Sigmoid colon (tissue), 7 donors: ENCODE measurements around the gene GPC6. TPM values are rescaled to one million over a fixed set of nuclear protein-coding genes. Genes with fewer than 3 reads are reported as not detected.
A peak's percentile ranks its signal among the peaks of the same experiment; 100 is the strongest.

Source experiments
- DNase-seq: peaks from one replicate; pipeline ENCODE4 v3.0.0-alpha.2; 2019
- H3K27ac ChIP-seq, 4 donors: fragments of 200-600 bp; sonication (generic); one replicate each; pipeline ENCODE4 v1.5.1; 2016 to 2019; ENCODE audit warnings: mild to moderate bottlenecking in 1 of 4
- H3K27me3 ChIP-seq, 3 donors: fragments of 200-600 bp; sonication (generic); one replicate each; pipeline ENCODE4 v1.5.1; 2019; ENCODE audit warnings: mild to moderate bottlenecking in 1 of 3
- H3K36me3 ChIP-seq, 4 donors: fragments of 200-600 bp; sonication (generic); one replicate each; pipeline ENCODE4 v1.5.1; 2016 to 2019
- H3K4me1 ChIP-seq, 4 donors: fragments of 200-600 bp; sonication (generic); one replicate each; pipeline ENCODE4 v1.5.1; 2017 to 2019
- H3K4me3 ChIP-seq, 4 donors: fragments of 200-600 bp; sonication (generic); one replicate each; pipeline ENCODE4 v1.5.1; 2017 to 2019; ENCODE audit warnings: mild to moderate bottlenecking in 2 of 4, moderate library complexity in 1 of 4
- H3K9me3 ChIP-seq, 4 donors: fragments of 200-600 bp in 3 of 4; sonication (generic) in 3 of 4; one replicate each; pipeline versions ENCODE4 v1.5.1 to v1.6.1; 2013 to 2019
- EP300 ChIP-seq, 4 donors: sonication (generic); formaldehyde crosslinking; IDR thresholded peaks; one replicate each; pipeline ENCODE4 v1.6.1; 2017; ENCODE audit warnings: antibody characterized with exemption in 4 of 4
- POLR2A ChIP-seq, 2 donors: fragments of 450-650 bp; IDR thresholded peaks; one replicate each; pipeline ENCODE4 v1.6.1; 2016; ENCODE audit warnings: antibody characterized with exemption in 2 of 2, mild to moderate bottlenecking in 2 of 2, moderate library complexity in 2 of 2
- POLR2AphosphoS5 ChIP-seq, 4 donors: sonication (generic); formaldehyde crosslinking; IDR thresholded peaks; one replicate each; pipeline ENCODE4 v1.6.1; 2017; ENCODE audit warnings: antibody characterized with exemption in 4 of 4
- WGBS, 2 donors: extraction: QIAGEN DNeasy Blood & Tissue Kit; methylation state at CpG; one replicate each; pipeline ENCODE4 v1.1.7; 2013; 5-methylcytosine and 5-hydroxymethylcytosine counted together
- intact Hi-C: fragments of 100-400 bp; cut with DNase I; formaldehyde crosslinking; loops from one replicate; pipeline ENCODE4 v1.15.1; 2023
- polyA plus RNA-seq, 3 donors: library from polyadenylated mRNA; stranded (reverse); fragments of 200-250 nt; gene quantifications; one replicate each; pipeline ENCODE4 v1.2.3, GENCODE V29; 2013
- total RNA-seq, 4 donors: library from RNA; depleted of rRNA; stranded (reverse); fragments of >200 nt; gene quantifications; one replicate each; pipeline ENCODE4 v1.1.0, GENCODE V29; 2016
- TF ChIP-seq, protein P1 (sequence below), 4 experiments: fragments of 450-650 bp in 3 of 4; fragments of 200-600 bp in 1 of 4; IDR thresholded peaks; one replicate each; pipeline ENCODE4 v1.5.1; 2016 to 2019; ENCODE audit warnings: antibody characterized with exemption in 4 of 4, mild to moderate bottlenecking in 3 of 4, moderate library complexity in 2 of 4
- donor health status: healthy with polysubstance abuse.
- donor health status: Bipolar disorder and iron deficiency.
- donor health status: healthy.

The GPC6 gene
- total and polyA plus RNA-seq, 7 donors = 0.23 to 27.5 (median 14.4) TPM

DNA sequence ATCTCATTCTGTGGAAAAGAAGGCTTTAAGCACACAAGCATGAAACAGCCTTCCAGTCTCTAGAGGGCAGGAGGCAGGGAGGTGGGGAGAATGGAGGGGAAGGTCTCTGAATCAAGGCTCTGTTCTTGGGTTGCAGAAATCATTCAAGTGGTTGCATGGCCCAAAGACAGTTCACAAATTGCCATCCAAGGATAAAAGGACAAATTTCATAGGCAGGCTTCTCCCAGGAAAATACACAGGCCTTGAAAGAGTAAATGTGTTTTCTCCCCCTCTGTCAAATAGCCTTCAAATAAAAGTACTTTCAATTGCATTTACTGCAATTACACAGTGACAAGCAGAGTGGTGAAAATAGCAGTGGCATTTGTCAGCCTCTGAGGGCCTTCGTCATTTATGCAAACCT is 802.0 kb downstream of the GPC6 start:
- intact Hi-C loops = no loop called here
- no peak for DNase-seq
- Histone ChIP-seq H3K4me3 (no peak overlapping the region), H3K36me3 (no peaks in the 10 kb centered on the region), H3K27me3 (no peaks in the 10 kb centered on the region), H3K9me3 (no peaks in the 10 kb centered on the region), H3K4me1 (peaks cover 0 to 20% (median 16%) of the 10 kb centered on the region in 4 donors), H3K27ac (no peak overlapping the region)
- 88 to 90% methylated on average over 1 of the region's 1 CpG for WGBS, 2 donors
- no peak for TF ChIP-seq POLR2A (IDR thresholded peaks at IDR 0.05)
- TF ChIP-seq, protein P1, sequence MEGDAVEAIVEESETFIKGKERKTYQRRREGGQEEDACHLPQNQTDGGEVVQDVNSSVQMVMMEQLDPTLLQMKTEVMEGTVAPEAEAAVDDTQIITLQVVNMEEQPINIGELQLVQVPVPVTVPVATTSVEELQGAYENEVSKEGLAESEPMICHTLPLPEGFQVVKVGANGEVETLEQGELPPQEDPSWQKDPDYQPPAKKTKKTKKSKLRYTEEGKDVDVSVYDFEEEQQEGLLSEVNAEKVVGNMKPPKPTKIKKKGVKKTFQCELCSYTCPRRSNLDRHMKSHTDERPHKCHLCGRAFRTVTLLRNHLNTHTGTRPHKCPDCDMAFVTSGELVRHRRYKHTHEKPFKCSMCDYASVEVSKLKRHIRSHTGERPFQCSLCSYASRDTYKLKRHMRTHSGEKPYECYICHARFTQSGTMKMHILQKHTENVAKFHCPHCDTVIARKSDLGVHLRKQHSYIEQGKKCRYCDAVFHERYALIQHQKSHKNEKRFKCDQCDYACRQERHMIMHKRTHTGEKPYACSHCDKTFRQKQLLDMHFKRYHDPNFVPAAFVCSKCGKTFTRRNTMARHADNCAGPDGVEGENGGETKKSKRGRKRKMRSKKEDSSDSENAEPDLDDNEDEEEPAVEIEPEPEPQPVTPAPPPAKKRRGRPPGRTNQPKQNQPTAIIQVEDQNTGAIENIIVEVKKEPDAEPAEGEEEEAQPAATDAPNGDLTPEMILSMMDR (IDR thresholded peaks at IDR 0.05) = no peak
- no peak for TF ChIP-seq EP300 (IDR thresholded peaks at IDR 0.05)
- TF ChIP-seq POLR2AphosphoS5 (IDR thresholded peaks at IDR 0.05) = no peak

DNA sequence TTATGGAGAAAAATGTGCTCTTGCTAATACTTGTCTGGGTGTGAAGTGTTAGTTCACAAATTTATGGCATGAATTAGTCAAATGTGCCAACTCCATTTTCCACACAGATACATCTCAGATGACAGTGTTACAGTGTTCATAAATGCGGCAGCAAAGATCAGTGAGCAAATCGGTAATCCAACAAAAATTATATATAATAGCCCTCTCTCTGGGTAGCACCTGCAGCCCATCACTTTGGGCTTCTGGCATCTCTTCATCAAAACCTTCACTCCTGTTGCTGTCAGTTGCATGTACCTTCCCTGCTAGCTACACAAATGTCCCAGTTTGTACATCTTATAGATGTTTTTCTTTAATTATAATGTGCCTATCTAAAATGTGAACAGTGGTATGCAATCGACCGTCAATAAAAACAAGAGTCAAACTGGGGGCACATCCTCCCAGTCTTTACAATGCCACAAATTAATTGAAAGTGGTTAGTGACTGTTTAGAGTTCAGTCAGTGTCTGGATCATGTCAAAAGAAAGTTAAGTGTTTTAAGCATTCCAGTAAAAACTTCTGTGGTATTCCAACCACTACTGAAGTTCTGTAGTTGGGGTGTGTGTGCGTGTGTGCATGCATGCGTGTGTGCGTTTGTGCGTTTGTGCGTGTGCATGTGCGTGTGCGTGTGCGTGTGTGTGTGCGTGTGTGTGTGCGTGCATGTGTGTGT is 804.0 kb downstream of the GPC6 start:
- no peaks in the 10 kb centered on the region for H3K27me3 ChIP-seq
- no peaks in the 10 kb centered on the region for H3K36me3 ChIP-seq
- intact Hi-C loops = no loop called here
- H3K9me3 ChIP-seq = no peaks in the 10 kb centered on the region
- TF ChIP-seq EP300 (IDR thresholded peaks at IDR 0.05) = no peak
- peak in 2 of 4 donors; percentile 11 to 24 for TF ChIP-seq POLR2AphosphoS5 (IDR thresholded peaks at IDR 0.05)
- DNase-seq = no peak
- H3K27ac ChIP-seq = no peak overlapping the region
- H3K4me1 ChIP-seq = peaks cover 0 to 20% (median 16%) of the 10 kb centered on the region in 4 donors
- WGBS, 2 donors = 76 to 89% methylated on average over 14 of the region's 14 CpGs
- no peak overlapping the region for H3K4me3 ChIP-seq

DNA sequence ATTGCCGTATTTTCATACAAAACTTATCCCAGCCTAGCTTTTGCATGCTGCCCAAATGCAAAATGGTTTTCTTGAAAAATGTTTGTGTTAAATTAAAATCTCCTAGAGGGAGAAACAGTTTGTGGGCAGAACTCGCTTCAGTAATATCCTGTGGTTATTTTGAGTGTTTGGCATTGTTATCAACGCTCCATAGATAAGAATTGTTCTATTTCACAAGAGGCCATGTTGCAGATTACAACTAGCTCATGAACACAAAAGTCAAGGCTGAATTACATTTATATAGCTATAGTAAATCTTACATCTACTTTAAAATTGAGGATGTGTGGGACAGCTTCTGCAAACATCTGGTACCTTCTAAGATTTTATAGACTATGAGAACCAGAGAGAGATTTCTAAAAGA is 805.0 kb downstream of the GPC6 start:
- Histone ChIP-seq H3K27me3 (no peaks in the 10 kb centered on the region), H3K36me3 (no peaks in the 10 kb centered on the region), H3K27ac (no peak overlapping the region), H3K4me1 (peaks cover 0 to 20% (median 16%) of the 10 kb centered on the region in 4 donors), H3K4me3 (no peak overlapping the region), H3K9me3 (no peaks in the 10 kb centered on the region)
- intact Hi-C loops = no loop called here
- WGBS, 2 donors = 65 to 80% methylated on average over 3 of the region's 3 CpGs
- no peak for DNase-seq
- TF ChIP-seq, protein P1 (IDR thresholded peaks at IDR 0.05) = no peak
- TF ChIP-seq POLR2AphosphoS5 (IDR thresholded peaks at IDR 0.05) = no peak

DNA sequence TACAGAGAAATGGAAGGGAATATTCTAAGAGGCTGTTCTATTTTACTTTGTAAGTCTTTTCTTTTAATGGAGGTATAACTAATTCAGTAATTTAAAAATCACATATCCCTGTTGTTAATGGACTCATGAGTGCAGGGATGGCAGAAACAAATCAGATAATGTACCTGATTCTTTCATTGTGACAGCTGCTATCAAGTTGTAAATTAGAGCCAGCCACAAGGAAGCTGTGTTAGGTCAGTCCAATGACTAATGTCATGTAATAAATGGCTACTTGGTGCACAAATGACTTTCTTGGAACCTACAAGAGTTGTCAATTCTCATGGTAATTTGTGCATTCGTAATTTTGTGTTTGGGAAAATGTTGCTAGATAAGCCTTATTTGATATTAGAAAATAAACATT is 806.5 kb downstream of the GPC6 start:
- Histone ChIP-seq H3K9me3 (no peaks in the 10 kb centered on the region), H3K36me3 (no peaks in the 10 kb centered on the region), H3K27me3 (no peaks in the 10 kb centered on the region), H3K27ac (no peak overlapping the region), H3K4me1 (peaks cover 0 to 20% (median 16%) of the 10 kb centered on the region in 4 donors), H3K4me3 (no peak overlapping the region)
- intact Hi-C loops = no loop called here
- TF ChIP-seq POLR2AphosphoS5 (IDR thresholded peaks at IDR 0.05) = no peak
- no peak for TF ChIP-seq EP300 (IDR thresholded peaks at IDR 0.05)
- no peak for TF ChIP-seq POLR2A (IDR thresholded peaks at IDR 0.05)
- WGBS, 2 donors = 83 to 88% methylated on average over 1 of the region's 1 CpG
- DNase-seq = no peak

DNA sequence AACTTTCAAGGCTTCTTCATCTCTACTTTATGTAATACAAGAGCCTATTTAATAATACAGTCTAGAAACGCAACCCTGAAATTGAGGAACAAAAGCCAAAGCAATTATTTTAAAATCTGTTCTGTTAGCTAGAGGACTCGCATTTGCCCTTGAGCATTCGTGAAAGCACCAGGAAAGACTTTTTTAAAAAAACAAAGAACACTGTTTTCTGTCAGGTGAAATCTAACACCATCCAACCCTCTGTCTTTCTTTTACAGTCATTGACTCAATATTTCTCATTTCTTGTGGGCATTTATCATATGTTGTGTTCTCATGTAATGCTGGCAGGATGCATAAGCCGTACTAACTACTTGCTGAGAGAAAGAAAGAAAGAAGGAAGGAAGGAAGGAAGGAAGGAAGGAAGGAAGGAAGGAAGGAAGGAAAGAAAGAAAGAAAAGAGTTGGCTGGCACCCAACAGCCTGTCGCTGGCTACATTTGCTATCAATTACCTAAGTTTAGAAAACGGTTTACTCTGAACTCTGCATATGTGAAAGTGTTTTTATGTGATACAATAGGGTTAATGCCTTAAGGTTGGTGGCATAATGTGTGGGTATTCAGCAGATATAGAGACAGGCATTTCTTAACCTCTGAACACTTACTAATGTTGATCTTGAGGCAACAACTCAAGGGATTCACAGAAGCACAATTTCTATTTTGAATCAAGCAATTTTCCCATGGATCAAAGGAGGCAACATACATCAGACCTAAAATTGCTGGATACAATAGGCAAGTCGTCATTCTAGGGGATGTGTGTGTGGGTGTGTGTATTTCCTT is 807.4 kb downstream of the GPC6 start:
- 72 to 76% methylated on average over 7 of the region's 7 CpGs for WGBS, 2 donors
- no peak for DNase-seq
- no peak overlapping the region for H3K4me3 ChIP-seq
- intact Hi-C loops = no loop called here
- TF ChIP-seq EP300 (IDR thresholded peaks at IDR 0.05) = no peak
- TF ChIP-seq POLR2AphosphoS5 (IDR thresholded peaks at IDR 0.05) = no peak
- no peak for TF ChIP-seq POLR2A (IDR thresholded peaks at IDR 0.05)
- TF ChIP-seq, protein P1 (IDR thresholded peaks at IDR 0.05) = no peak
- H3K36me3 ChIP-seq = no peaks in the 10 kb centered on the region
- H3K27ac ChIP-seq = no peak overlapping the region
- no peaks in the 10 kb centered on the region for H3K9me3 ChIP-seq
- peaks cover 0 to 19% (median 14%) of the 10 kb centered on the region in 4 donors for H3K4me1 ChIP-seq
- H3K27me3 ChIP-seq = no peaks in the 10 kb centered on the region
